ENCODE results near the gene SEPTIN8.
A peak's percentile ranks its signal among the peaks of the same experiment; 100 is the strongest.

SEPTIN8 gene

DNA sequence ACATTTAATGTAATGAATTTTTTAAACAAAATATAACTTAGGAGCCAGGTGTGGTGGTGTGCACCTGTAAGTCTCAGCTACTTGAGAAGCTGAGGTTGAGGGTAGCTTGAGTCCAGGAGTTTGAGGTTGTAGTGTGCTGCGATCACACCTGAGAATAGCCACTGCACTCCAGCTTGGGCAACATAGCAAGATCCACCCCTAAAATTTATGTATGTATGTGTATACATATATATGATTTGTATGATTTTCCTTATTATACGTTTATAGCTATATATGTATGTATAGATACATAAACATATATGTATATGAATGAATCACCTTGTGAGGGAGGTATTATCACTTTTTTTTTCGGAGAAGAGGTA lies 30.5 kb downstream of the SEPTIN8 start:
- no peak for DNase-seq

DNA sequence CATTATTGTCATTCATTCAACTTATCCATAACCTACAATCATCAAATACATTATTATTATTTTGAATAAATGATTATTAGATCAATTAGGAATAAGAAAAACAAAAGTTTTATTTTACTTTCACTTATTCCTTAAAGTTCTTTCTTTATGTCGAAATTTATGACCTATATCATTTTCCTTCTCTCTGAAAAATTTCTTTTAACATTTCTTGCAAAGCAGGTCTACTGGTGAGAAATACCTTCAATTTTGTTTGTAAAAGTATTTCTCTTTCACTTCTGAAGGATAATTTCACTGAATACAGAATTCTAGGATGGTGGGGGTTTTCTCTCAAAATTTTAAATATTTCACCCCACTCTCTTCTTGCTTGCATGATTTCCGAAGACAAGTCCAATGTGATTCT lies 32.4 kb downstream of the SEPTIN8 start:
- DNase-seq: no peak

DNA sequence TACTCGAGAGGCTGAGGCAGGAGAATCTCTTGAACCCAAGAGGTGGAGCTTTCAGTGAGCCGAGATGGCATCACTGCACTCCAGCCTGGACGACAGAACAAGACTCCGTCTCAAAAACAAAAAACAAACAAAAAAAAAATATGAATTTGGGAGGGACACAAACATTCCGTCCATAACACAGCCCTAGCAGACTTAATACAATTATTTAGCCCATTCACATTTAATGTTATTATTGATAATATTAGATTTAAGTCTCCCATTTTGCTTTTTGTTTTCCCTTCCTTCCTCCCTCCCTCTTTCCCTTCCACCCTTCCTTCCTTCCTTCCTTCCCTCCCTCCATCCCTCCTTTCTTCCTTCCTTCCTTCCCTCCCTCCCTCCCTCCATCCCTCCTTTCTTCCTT lies 34.4 kb downstream of the SEPTIN8 start:
- DNase-seq: no peak

DNA sequence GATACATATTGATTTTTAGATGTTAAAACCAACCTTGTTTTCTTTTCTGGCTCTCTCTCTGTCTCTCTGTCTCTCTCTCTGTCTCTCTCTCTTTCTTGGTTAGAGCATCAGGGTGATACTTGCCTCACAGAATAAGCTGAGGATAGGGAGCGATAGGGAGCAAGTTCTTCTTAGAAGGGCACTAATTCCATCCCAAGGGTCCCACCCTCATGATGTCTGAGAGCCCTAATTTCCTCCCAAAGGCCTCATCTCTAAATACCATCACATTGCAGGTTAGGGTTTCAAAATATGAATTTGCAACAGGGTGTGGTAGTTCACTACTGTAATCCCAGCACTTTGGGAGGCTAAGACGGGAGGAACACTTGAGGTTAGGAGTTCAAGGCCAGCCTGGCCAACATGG lies 34.9 kb downstream of the SEPTIN8 start:
- no peak for DNase-seq

DNA sequence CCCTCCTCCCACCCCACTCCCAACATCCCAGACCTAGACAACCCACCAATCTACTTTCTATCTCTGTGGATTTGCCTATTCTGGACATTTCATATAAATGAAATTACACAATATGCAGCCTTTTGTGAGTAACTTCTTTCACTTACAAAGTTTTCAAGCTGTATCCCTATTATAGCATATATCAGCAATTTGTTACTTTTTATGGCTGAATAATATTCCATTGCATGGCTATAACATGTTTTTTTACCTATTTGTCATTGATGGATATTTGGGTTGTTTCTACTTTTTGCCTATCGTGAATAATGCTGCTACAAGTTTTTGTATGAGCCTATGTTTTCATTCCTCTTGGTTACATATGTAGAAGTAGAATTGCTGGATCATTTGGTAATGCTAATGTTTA lies 37.8 kb downstream of the SEPTIN8 start:
- DNase-seq: no peak

DNA sequence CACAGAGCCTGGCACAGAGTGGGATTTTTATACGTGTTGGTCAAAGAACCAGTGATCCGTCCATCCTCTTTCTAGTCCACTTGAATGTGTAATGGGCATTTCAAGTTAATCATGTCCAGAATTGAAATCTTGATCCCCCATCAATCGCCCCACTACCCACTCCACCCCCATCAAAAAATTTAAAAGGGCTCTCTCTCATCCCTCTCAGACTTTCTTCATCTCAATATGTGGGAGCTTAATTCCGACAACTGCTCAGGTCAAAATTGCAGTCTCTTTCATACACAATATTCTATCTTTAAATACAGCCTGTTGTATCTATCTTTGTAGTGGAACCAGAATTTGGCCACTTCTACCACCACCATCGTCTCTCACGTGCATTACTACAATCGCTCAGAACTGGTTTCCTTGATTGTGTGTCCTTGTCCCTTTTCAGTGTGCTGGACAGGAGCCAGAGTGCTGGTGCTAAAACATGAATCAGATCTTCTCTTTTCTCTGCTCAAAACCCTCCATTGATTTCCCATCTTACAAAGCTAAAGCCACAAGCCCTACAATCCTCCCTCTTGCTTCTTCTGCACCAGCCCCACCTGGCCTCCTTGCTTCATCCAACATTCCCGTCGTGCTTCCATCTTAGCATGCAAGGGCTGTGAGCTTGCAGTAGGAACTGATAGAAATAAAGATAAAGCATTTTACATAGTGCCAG lies 38.9 kb downstream of the SEPTIN8 start:
- no peak for DNase-seq

DNA sequence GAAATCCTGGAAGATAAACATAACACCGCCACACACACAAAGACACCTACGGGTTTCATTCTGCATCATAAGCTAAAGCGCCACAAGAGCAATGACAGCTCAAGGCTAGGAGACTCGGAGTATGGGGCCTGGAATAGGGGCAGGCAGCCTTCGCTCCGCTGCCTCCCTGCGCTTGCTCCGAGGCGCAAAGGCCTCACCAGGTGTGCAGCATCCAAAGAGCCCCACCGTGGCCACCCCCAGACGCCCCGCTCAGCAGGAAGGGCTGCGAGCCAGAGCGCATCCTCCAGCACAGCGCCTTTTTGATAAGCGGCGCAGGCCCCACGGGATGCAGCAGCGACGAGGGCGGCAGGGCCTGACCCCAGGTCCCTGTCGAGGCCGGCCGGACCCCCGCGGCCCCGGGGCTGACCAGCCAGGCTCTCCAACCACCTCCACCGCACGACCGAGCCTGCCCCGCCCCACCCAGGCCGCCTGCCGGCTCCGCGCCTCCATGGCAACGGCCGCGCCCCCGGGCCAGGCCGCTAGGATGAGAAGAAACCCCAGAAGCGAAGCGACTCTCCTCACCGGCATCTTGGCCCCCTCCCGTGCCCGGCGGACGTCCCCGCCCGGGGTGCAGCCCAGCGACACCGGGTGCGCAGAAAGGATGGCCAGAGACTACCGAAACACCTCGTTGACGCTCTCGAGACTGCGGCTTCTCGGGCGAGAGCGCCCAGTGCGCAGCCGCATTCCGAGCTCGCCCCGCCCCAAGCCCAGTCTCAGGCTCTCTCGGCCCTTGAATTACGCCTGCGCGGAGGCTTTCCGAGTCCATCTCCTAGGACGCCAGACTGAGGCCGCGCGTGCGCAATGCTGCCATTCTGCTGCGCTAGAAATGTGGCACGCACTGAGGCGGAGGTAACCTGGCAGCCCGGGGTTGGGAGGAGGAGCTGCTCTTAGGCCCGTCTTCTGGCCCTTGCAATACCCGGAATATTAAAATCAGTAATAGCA lies 39.9 kb downstream of the SEPTIN8 start, which contains the start of gene KIF3A:
Gene KIF3A, minus strand, starts transcription at position 694 of the 981 bp plus-strand sequence. Its CDS starts 127 bp downstream, at position 567.
- DNase-seq: peak; percentile 59

DNA sequence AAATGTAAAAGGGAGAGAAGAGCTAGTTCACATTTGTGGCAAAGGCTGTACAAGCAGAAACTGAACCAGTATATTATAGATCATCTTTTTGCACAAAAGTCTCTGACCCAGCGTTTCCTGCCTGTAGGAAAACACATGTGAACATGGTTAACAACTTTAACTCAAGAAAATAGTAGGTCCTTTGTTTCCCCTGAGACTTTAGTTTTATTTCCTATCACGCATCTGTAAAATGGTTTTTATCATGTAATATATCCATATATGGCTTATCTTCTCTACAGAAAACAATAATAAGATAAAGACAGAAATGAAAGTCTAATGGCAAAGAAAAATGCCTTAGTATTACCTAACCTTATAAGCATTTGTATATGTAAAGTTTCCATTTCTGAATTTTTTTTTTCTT lies 42.4 kb downstream of the SEPTIN8 start:
- no peak for DNase-seq

DNA sequence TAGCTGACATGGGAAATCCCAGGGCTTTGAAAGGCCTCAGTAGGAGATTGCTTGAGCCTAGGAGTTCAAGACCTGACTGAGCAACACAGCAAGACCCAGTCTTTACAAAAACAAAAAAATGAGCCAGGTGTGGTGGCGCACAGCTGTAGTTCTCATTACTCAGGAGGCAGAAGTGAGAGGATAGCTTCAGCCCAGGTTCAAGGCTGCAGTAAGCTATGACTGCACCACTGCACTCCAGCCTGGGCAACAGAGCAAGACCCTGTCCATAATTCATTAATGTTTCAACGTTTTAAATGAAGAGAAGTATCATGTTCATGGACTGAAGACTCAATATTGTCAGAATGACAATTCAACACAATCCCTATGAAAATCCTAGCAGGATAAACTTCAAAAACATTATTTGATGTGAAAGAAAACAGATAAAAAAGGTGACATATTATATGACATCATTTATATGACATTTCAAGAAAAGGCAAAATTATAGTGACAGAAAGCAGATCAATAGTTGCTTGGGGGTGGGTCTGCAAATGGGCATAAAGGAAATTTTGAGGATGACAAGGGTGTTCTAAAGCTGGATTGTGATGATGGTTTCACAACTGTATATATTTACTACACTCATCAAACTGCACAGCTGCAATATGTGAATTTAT lies 43.4 kb downstream of the SEPTIN8 start:
- no peak for DNase-seq

DNA sequence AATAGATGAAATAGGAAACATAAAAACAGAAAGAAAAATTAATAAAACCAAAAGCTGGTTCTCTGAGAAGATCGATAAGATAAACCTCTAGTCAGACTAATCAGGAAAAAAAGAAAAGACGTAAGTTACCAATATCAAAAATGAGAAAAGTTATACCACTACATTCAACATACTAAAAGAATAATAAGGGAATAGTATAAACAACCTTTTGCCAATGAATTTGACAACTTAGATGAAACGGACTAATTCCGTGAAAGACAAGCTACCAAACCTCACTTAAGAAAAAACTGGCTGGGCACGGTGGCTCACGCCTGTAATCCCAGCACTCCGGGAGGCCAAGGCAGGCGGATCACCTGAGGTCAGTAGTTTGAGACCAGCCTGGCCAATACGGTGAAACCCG lies 47.1 kb downstream of the SEPTIN8 start:
- no peak for DNase-seq

DNA sequence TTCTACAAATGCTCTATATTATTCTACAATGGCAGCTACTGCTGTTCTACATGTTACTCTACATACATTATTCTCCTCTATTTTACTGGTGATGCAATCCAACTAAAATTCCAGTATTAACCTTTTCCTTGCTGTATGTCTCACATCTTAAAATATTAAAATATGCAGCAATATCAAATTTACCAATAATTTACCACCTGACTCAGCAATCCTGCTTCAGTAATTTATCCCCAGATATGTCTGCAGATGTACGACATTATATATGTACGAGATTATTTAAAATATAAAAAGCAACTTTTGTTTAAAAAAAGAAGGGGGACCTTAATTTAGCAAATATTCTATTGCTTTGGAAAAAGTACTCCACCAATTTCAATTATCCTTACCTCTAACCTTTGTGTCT lies 51.3 kb downstream of the SEPTIN8 start:
- no peak for DNase-seq

DNA sequence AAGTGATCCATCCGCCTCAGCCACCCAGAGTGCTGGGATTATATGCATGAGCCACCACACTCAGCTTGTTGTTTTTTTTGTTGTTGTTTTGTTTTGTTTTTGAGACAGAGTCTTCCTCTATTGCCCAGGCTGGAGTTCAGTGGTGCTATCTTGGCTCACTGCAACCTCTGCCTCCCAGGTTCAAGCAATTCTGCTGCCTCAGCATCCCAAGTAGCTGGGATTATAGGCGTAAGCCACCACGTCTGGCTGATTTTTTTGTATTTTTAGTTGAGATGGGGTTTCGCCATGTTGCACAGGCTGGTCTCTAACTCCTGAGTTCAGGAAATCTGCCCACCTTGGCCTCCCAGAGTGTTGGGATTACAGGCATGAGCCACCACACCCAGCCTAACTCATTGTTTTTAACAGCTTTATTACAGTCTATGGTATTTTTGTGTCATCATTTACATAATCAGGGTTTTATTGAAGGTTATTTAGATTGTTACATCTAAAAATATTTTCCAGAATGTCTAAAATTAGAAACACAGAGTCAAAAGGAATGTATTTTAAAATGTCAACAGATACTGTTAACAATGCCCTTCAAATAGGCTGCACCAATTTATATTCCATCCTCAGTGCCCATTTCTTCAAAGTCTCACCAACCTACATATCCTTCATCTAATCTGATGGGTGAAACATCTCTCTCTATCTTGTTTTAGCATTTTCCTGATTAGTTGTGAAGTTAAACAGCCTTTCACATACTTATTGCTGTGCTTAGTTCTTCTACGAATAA lies 58.3 kb downstream of the SEPTIN8 start:
- no peak for DNase-seq

DNA sequence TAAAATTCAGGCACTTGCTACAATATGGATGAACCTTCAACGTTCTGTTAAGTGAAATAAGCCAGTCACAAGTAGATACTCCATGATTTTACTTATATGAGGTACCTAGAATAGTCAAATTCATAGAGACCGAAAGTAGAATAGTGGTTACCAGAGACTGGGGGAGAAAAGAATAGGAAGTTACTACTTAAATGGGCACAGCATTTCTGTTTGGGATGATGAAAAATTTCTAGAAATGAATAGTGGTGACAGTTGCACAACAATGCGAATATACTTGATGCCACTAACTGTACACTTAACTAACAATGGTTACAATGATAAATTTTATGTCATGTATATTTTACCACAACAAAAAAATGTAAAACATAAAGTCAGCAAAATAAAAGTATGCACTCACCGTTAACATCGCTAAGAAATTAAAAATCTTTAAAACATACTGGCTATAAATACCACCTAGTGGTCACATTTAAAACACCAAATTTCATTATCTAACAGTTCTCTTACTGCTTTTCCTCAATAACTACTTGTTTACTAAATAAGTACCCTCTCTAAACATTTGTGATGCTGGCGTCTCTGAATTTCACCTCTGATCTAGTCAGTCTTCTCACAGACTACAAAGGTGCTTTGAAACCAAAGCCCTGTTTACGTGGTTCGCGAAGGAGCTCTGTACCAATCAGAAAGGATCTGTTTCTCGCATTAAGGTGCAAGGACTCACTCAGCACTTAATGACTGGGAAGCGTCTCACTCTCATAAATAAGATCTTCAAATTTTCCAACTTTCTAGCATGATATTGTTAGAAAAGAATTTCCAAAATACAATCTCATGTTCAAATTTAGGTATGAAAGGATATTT lies 62.4 kb downstream of the SEPTIN8 start:
- no peak for DNase-seq

DNA sequence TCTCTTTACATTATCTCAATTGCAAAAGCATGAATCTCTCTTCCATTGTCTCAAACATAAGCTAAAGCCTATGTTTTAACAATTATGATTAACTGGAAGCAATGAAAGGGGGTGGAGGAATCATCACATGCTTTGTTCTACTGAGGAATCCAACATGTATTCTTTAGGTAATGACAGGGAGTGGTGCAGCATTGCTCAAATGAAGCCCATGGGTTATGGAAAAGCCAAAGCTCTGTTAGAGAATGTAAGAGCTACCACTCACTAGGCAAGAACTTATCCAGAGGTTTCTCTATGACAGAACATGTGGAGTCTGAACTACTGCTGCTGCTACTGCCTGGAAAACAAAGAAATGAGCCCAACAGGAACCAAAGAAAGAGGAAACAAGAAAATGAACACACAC lies 68.4 kb downstream of the SEPTIN8 start:
- no peak for DNase-seq

DNA sequence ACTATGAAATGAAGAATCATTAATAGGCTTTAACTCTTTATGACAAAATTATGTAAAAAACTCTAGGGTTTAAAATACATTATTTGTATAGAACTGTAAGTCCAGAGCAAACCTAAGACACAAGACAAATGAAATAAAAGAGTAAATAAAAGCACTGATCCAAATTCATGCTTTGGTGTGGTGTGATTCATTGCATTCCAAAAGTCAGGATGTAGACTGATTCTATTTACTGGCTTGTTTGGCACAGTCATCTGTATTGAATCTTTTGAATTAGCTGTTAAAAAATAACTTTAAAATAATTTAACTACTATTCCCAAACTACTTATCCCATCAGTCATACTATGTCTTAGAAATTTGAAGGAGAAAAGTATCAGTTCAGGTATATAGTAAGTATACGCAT lies 72.2 kb downstream of the SEPTIN8 start:
- no peak for DNase-seq

Data from NCI-H1417 treated with DMSO at 0.1 percent for 48 hours (cell line).